GM12878 (cell line): ENCODE measurements around the gene IQUB. TPM values are rescaled to one million over a fixed set of nuclear protein-coding genes. Genes with fewer than 3 reads are reported as not detected.
"Not testable (repeated sequence)": the region's sequence is repeated elsewhere in the genome, so short reads cannot be mapped to it uniquely, and the experiment has no call there.

Experiments
- ATAC-seq: fragments of 200-7000 bp; cut with Tn5 transposase; 3 replicates; pipeline ENCODE4 v1.9.1; 2020; ENCODE audit warnings: mild to moderate bottlenecking, moderate library complexity
- BruUV-seq: library from RNA; stranded (reverse); fragments of 400-500 nt; replicated peaks from 2 replicates; lab custom pipeline; 2021; lab: Mats Ljungman, UMichigan
- CTCF ChIA-PET: fragments of 300-600 bp; sonication (Branson Sonifier 250); formaldehyde crosslinking; extraction: SDS; loops from one replicate; lab custom pipeline; 2021; ENCODE audit warnings: inconsistent platforms; lab: Yijun Ruan, JAX
- POLR2A ChIA-PET: fragments of 350-600 bp; formaldehyde crosslinking; extraction: SDS; loops from one replicate; lab custom pipeline; 2021; ENCODE audit warnings: inconsistent platforms; lab: Charles Lee
- RAD21 ChIA-PET: fragments of 300-600 bp; sonication (Branson Sonifier 250); formaldehyde crosslinking; loops from one replicate; lab custom pipeline; 2023; ENCODE audit warnings: antibody characterized with exemption; ENCODE audit not compliant: unreplicated experiment; lab: Charles Lee
- SMC1A ChIA-PET: fragments of 300-600 bp; sonication (Branson Sonifier 250); formaldehyde crosslinking; loops from one replicate; lab custom pipeline; 2023; ENCODE audit not compliant: unreplicated experiment, uncharacterized antibody; lab: Charles Lee
- DNase-seq: peaks from one replicate; pipeline ENCODE4 v3.0.0-alpha.2; 2011; ENCODE audit warnings: low read depth, low spot score
- FAIRE-seq: peaks from 3 replicates; lab custom pipeline; 2011; peaks lifted over from hg19 to GRCh38; lab: Jason Lieb, UNC
- H2AFZ ChIP-seq: 2 replicates; pipeline ENCODE4 v1.6.0; 2011; ENCODE audit warnings: low read depth, low read length, control low read depth; ENCODE audit not compliant: control insufficient read depth
- H3K27ac ChIP-seq: 2 replicates; pipeline ENCODE4 v1.5.1; 2011; ENCODE audit warnings: control low read depth; ENCODE audit not compliant: control insufficient read depth, insufficient read depth
- H3K27me3 ChIP-seq, 2 experiments: replicated peaks in 1 of 2; 2 replicates each; pipeline versions ENCODE4 v1.6.0 to v1.6.1; 2011; ENCODE audit warnings: low read length in 1 of 2; ENCODE audit not compliant: control insufficient read depth in 2 of 2, insufficient read depth in 2 of 2
- H3K36me3 ChIP-seq, 2 experiments: 2 replicates each; pipeline ENCODE4 v1.5.1; 2011; ENCODE audit warnings: low read length in 1 of 2; ENCODE audit not compliant: control insufficient read depth in 2 of 2, insufficient read depth in 2 of 2
- H3K4me1 ChIP-seq: 2 replicates; pipeline ENCODE4 v1.6.1; 2011; ENCODE audit warnings: mild to moderate bottlenecking, low read length, moderate library complexity, mixed read lengths; ENCODE audit not compliant: control insufficient read depth, insufficient read depth
- H3K4me2 ChIP-seq: 2 replicates; pipeline ENCODE4 v1.6.0; 2011; ENCODE audit warnings: control low read depth; ENCODE audit not compliant: control insufficient read depth, insufficient read depth
- H3K4me3 ChIP-seq: fragments of 200-600 bp; sonication (generic); 2 replicates; pipeline ENCODE4 v1.5.1; 2016
- H3K79me2 ChIP-seq: 2 replicates; pipeline ENCODE4 v1.6.0; 2011; ENCODE audit warnings: low read length; ENCODE audit not compliant: control insufficient read depth, insufficient read depth
- H3K9ac ChIP-seq: 2 replicates; pipeline ENCODE4 v1.8.0; 2011; ENCODE audit warnings: low read length, control low read depth, mixed read lengths; ENCODE audit not compliant: control insufficient read depth, insufficient read depth
- H3K9me3 ChIP-seq: replicated peaks from 3 replicates; pipeline ENCODE4 v1.5.1; 2011; ENCODE audit warnings: mild to moderate bottlenecking, low read length; ENCODE audit not compliant: control insufficient read depth, insufficient read depth
- H4K20me1 ChIP-seq: 2 replicates; pipeline ENCODE4 v1.6.0; 2011; ENCODE audit not compliant: control insufficient read depth, insufficient read depth
- BHLHE40 ChIP-seq, 2 experiments: fragments of 450-650 bp in 1 of 2; IDR thresholded peaks; 2 replicates each; pipeline ENCODE4 v1.6.1; 2011 to 2017; ENCODE audit warnings: low read depth in 2 of 2, borderline replicate concordance in 1 of 2, improper control_type of control experiment in 1 of 2, low read length in 1 of 2, mild to moderate bottlenecking in 1 of 2
- CREM ChIP-seq: IDR thresholded peaks from 2 replicates; pipeline ENCODE4 v1.6.1; 2014; ENCODE audit warnings: antibody characterized with exemption, low read depth
- EED ChIP-seq: sonication (generic); IDR thresholded peaks from 2 replicates; pipeline ENCODE4 v1.6.1; 2016; ENCODE audit warnings: antibody characterized with exemption, low read depth
- NR2F1 ChIP-seq: fragments of 450-650 bp; conservative IDR thresholded peaks from 2 replicates; pipeline ENCODE4 v1.6.1; 2017; ENCODE audit warnings: mild to moderate bottlenecking
- RFX5 ChIP-seq: IDR thresholded peaks from 2 replicates; pipeline ENCODE4 v1.6.1; 2011; ENCODE audit warnings: low read depth, low read length, improper control_type of control experiment
- STAT3 ChIP-seq: IDR thresholded peaks from 2 replicates; pipeline ENCODE4 v1.6.1; 2011; ENCODE audit warnings: low read depth, low read length, improper control_type of control experiment
- WGBS: methylation state at CpG from one replicate; pipeline ENCODE4 v1.1.6; 2016; ENCODE audit warnings: low lambda C conversion rate; ENCODE audit not compliant: insufficient replicate concordance, insufficient coverage; ENCODE audit errors: missing lambda C conversion rate; 5-methylcytosine and 5-hydroxymethylcytosine counted together
- in situ Hi-C: fragments of 300-500 bp; cut with MboI; formaldehyde crosslinking; loops from 9 replicates; pipeline ENCODE4 v1.14.3; 2018; ENCODE audit warnings: mixed read lengths
- intact Hi-C: fragments of 100-400 bp; cut with micrococcal nuclease; formaldehyde crosslinking; loops from one replicate; pipeline ENCODE4 v1.14.2; 2022; ENCODE audit not compliant: unreplicated experiment
- polyA plus RNA-seq, 11 experiments: library from polyadenylated mRNA; depleted of rRNA in 4 of 11; unstranded in 6 of 11; stranded (reverse) in 5 of 11; fragments of >200 nt; fragmentation: Nextera tagmentation in 4 of 11; fragmentation: Illumina TruSeq in 1 of 11; extraction: Ambion mirVana in 4 of 11; extraction: Trizol in 1 of 11; gene quantifications; 1 replicate in 1 of 11; 2 replicates in 10 of 11; pipeline versions ENCODE4 v1.2.1 to v1.2.3, GENCODE V29; 2011 to 2016; ENCODE audit warnings: inconsistent platforms in 2 of 11, missing spikeins in 2 of 11, low read depth in 1 of 11
- total RNA-seq, 4 experiments: library from RNA; depleted of rRNA in 3 of 4; stranded (reverse); fragments of >200 nt in 3 of 4; fragmentation: Illumina TruSeq in 1 of 4; extraction: Trizol in 1 of 4; gene quantifications; 2 replicates each; pipeline versions ENCODE4 v1.2.1 to v1.2.3, GENCODE V29; 2013 to 2021
- TF ChIP-seq, protein P1 (sequence below): IDR thresholded peaks from 2 replicates; pipeline ENCODE4 v1.6.1; 2012; ENCODE audit warnings: low read depth, low read length, improper control_type of control experiment

The IQUB gene
- total and polyA plus RNA-seq, 10 of the 15 experiments (the other 5 are each of a cell fraction or from before 2014, with no cell fraction given), result 0.04 to 0.08 TPM; not detected in 8

DNA sequence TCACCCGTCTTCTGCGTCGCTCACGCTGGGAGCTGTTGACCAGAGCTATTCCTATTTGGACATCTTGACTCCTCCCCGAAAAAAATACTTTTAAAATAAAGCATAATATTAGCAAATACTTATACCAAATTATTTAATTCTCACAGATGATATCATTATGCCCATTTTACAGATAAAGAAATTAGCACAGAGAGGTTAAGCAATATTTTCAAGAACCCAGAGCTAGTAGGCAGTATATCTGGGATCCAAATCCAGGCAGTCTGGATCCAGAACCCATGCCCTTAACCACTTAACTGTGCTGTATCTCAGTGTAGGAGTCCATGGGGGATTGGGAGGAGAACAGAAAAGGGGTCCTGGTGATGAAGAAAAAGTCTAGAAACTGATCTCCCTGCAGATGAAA, 6.1 kb downstream of the IQUB start:
- no TSS peak for BruUV-seq
- Histone ChIP-seq H3K36me3 (no peaks in the 10 kb centered on the region), H3K27me3 (no peaks in the 10 kb centered on the region), H3K79me2 (no peaks in the 10 kb centered on the region), H4K20me1 (no peaks in the 10 kb centered on the region), H2AFZ (no peak overlapping the region), H3K4me3 (no peak overlapping the region), H3K9me3 (no peaks in the 10 kb centered on the region), H3K9ac (no peak overlapping the region), H3K4me2 (no peak overlapping the region), H3K27ac (no peak overlapping the region), H3K4me1 (no peaks in the 10 kb centered on the region)
- RAD21 ChIA-PET, result interaction anchor here (1.2 kb wide), 1 partner anchor 34 kb away, joined by 5 read pairs; no protein-coding TSS in a partner anchor
- DNase-seq (no peak), ATAC-seq (no peak), FAIRE-seq (no peak)
- in situ Hi-C loops, result no loop called here
- CTCF ChIA-PET, result interaction anchor here (0.9 to 1.8 kb wide), 3 partner anchors 8 to 34 kb away, joined by 3 to 8 read pairs (median 4); no protein-coding TSS in a partner anchor
- 77% methylated on average over 5 of the region's 5 CpGs for WGBS
- SMC1A ChIA-PET, result interaction anchor here (0.8 to 1.5 kb wide), 2 partner anchors 12 to 29 kb away, joined by 3 read pairs; no protein-coding TSS in a partner anchor
- POLR2A ChIA-PET, result no interaction called here
- intact Hi-C loops, result no loop called here
- TF ChIP-seq BHLHE40 (IDR thresholded peaks at IDR 0.05; ENCODE audit: borderline replicate concordance in 1 of 2, low read depth in 2 of 2, low read length in 1 of 2) (no peak), STAT3 (no peak), RFX5 (no peak), NR2F1 (no peak), CREM (no peak), EED (no peak)
- TF ChIP-seq, protein P1, sequence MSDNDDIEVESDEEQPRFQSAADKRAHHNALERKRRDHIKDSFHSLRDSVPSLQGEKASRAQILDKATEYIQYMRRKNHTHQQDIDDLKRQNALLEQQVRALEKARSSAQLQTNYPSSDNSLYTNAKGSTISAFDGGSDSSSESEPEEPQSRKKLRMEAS, result no peak

DNA sequence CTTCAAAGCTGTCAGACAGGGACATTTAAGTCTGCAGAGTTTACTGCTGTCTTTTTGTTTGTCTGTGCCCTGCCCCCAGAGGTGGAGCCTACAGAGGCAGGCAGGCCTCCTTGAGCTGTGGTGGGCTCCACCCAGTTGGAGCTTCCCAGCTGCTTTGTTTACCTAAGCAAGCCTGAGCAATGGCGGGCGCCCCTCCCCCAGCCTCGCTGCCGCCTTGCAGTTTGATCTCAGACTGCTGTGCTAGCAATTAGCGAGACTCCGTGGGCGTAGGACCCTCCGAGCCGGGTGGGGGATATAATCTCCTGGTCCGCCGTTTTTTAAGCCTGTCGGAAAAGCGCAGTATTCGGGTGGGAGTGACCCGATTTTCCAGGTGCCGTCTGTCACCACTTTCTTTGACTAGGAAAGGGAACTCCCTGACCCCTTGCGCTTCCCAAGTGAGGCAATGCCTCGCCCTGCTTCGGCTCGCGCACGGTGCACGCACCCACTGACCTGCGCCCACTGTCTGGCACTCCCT, 6.6 kb downstream of the IQUB start:
- H3K4me2 ChIP-seq, H3K4me3 ChIP-seq, ATAC-seq, H2AFZ ChIP-seq, FAIRE-seq, H3K27me3 ChIP-seq, H3K79me2 ChIP-seq, H3K9me3 ChIP-seq, intact Hi-C loops, H3K4me1 ChIP-seq, H3K9ac ChIP-seq, H4K20me1 ChIP-seq, in situ Hi-C loops, H3K27ac ChIP-seq, H3K36me3 ChIP-seq, DNase-seq, BruUV-seq, POLR2A ChIA-PET: not testable (repeated sequence)
- ChIA-PET RAD21 (interaction anchor here (1.2 kb wide), 1 partner anchor 33 kb away, joined by 5 read pairs; no protein-coding TSS in a partner anchor), CTCF (interaction anchor here (1.8 kb wide), 1 partner anchor 34 kb away, joined by 4 read pairs; no protein-coding TSS in a partner anchor), SMC1A (interaction anchor here (1.5 kb wide), 1 partner anchor 29 kb away, joined by 3 read pairs; no protein-coding TSS in a partner anchor)
- 76% methylated on average over 19 of the region's 24 CpGs for WGBS

DNA sequence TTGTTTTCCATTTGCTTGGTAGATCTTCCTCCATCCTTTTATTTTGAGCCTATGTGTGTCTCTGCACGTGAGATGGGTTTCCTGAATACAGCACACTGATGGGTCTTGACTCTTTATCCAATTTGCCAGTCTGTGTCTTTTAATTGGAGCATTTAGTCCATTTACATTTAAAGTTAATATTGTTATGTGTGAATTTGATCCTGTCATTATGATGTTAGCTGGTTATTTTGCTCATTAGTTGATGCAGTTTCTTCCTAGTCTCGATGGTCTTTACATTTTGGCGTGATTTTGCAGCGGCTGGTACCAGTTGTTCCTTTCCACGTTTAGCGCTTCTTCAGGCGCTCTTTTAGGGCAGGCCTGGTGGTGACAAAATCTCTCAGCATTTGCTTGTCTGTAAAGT, 7.9 kb downstream of the IQUB start:
- H3K9ac ChIP-seq, SMC1A ChIA-PET, ATAC-seq, H2AFZ ChIP-seq, in situ Hi-C loops, intact Hi-C loops, H3K4me1 ChIP-seq, H3K79me2 ChIP-seq, DNase-seq, H3K27ac ChIP-seq, H3K4me2 ChIP-seq, H3K27me3 ChIP-seq, H3K36me3 ChIP-seq, FAIRE-seq, RAD21 ChIA-PET, H3K4me3 ChIP-seq, BruUV-seq, H4K20me1 ChIP-seq, H3K9me3 ChIP-seq, POLR2A ChIA-PET: not testable (repeated sequence)
- CTCF ChIA-PET, result interaction anchor here (1.8 kb wide), 1 partner anchor 32 kb away, joined by 4 read pairs; no protein-coding TSS in a partner anchor
- 81% methylated on average over 6 of the region's 7 CpGs for WGBS
